Neural progenitor cell (in vitro differentiated cells): ENCODE data around the gene HDAC4. TPM values are rescaled to one million over a fixed set of nuclear protein-coding genes. Genes with fewer than 3 reads are reported as not detected.
A peak's percentile ranks its signal among the peaks of the same experiment; 100 is the strongest.

Experiments used
- DNase-seq: peaks from one replicate; pipeline ENCODE4 v3.0.0-alpha.2; 2016; ENCODE audit warnings: low spot score
- H2AFZ ChIP-seq: fragments of 200-600 bp; sonication (generic); replicated peaks from 2 replicates; pipeline ENCODE4 v1.6.1; 2016; ENCODE audit warnings: antibody characterized with exemption
- H3F3A ChIP-seq: fragments of 200-600 bp; sonication (generic); 2 replicates; pipeline ENCODE4 v1.6.1; 2016; ENCODE audit warnings: antibody characterized with exemption, low read depth
- H3K27ac ChIP-seq: fragments of 200-600 bp; sonication (generic); 2 replicates; pipeline ENCODE4 v1.5.1; 2016; ENCODE audit warnings: mild to moderate bottlenecking
- H3K27me3 ChIP-seq: fragments of 200-600 bp; sonication (generic); 2 replicates; pipeline ENCODE4 v1.6.1; 2016; ENCODE audit warnings: mild to moderate bottlenecking, moderate library complexity
- H3K36me3 ChIP-seq: fragments of 200-600 bp; sonication (generic); 2 replicates; pipeline ENCODE4 v1.5.1; 2016
- H3K4me1 ChIP-seq: fragments of 200-600 bp; sonication (generic); 2 replicates; pipeline ENCODE4 v1.6.1; 2016; ENCODE audit warnings: mixed run types
- H3K4me2 ChIP-seq: fragments of 200-600 bp; sonication (generic); 2 replicates; pipeline ENCODE4 v1.6.1; 2016
- H3K4me3 ChIP-seq: fragments of 200-600 bp; sonication (generic); 2 replicates; pipeline ENCODE4 v1.5.1; 2016
- H3K79me2 ChIP-seq: fragments of 200-600 bp; sonication (generic); 2 replicates; pipeline ENCODE4 v1.6.1; 2016; ENCODE audit warnings: low read depth
- H3K9ac ChIP-seq: fragments of 200-600 bp; sonication (generic); 2 replicates; pipeline ENCODE4 v1.6.1; 2016
- H3K9me3 ChIP-seq: fragments of 200-600 bp; sonication (generic); 2 replicates; pipeline ENCODE4 v1.5.1; 2016; ENCODE audit warnings: low read depth
- H4K20me1 ChIP-seq: fragments of 200-600 bp; sonication (generic); 2 replicates; pipeline ENCODE4 v1.6.1; 2016; ENCODE audit warnings: low read depth
- H3K27ac Mint-ChIP-seq: 3 replicates; pipeline ENCODE4 v1.8.0; 2021; ENCODE audit warnings: mixed read lengths
- H3K27me3 Mint-ChIP-seq: 2 replicates; pipeline ENCODE4 v1.8.0; 2022; ENCODE audit warnings: low read depth, mild to moderate bottlenecking, inconsistent platforms, moderate library complexity, mixed read lengths; ENCODE audit not compliant: insufficient read depth
- H3K36me3 Mint-ChIP-seq: 3 replicates; pipeline ENCODE4 v1.8.0; 2021; ENCODE audit warnings: mixed read lengths
- H3K4me1 Mint-ChIP-seq: 3 replicates; pipeline ENCODE4 v1.8.0; 2021; ENCODE audit warnings: mixed read lengths
- H3K4me3 Mint-ChIP-seq: 3 replicates; pipeline ENCODE4 v1.8.0; 2021; ENCODE audit warnings: mild to moderate bottlenecking, moderate library complexity, mixed read lengths
- H3K9me3 Mint-ChIP-seq: 3 replicates; pipeline ENCODE4 v1.8.0; 2020; ENCODE audit warnings: mixed read lengths
- EZH2 ChIP-seq: fragments of 200-600 bp; sonication (generic); IDR thresholded peaks from 2 replicates; pipeline ENCODE4 v1.6.1; 2017; ENCODE audit warnings: antibody characterized with exemption, mild to moderate bottlenecking, moderate library complexity
- EZH2phosphoT487 ChIP-seq: fragments of 200-600 bp; sonication (generic); IDR thresholded peaks from 2 replicates; pipeline ENCODE4 v1.6.1; 2017; ENCODE audit warnings: antibody characterized with exemption
- total RNA-seq: library from RNA; depleted of rRNA; stranded (reverse); fragments of >200 nt; gene quantifications from 2 replicates; pipeline ENCODE4 v1.2.3, GENCODE V29; 2015; ENCODE audit warnings: low replicate concordance
- TF ChIP-seq, protein P1 (sequence below): fragments of 200-600 bp; sonication (generic); IDR thresholded peaks from 2 replicates; pipeline ENCODE4 v1.5.1; 2017; ENCODE audit warnings: antibody characterized with exemption, mild to moderate bottlenecking

Gene HDAC4
- total RNA-seq, 1 donor from 2014 or later = 36.0 TPM

GRCh38 chr2:239113615-239114014 is 287.2 kb downstream of the HDAC4 start:
- H3K9ac ChIP-seq = no peak overlapping the region
- Mint-ChIP-seq H3K9me3 (no peaks in the 10 kb centered on the region), H3K4me1 (peaks cover 10% of the 10 kb centered on the region), H3K27ac (no peak overlapping the region), H3K27me3 (peaks cover 5% of the 10 kb centered on the region), H3K4me3 (no peak overlapping the region), H3K36me3 (peaks cover 5% of the 10 kb centered on the region)
- H3K4me3 ChIP-seq = no peak overlapping the region
- H2AFZ ChIP-seq = no peak overlapping the region
- no peaks in the 10 kb centered on the region for H3K9me3 ChIP-seq
- DNase-seq = no peak
- no peak overlapping the region for H3K4me2 ChIP-seq
- H3K27ac ChIP-seq = no peak overlapping the region
- H3F3A ChIP-seq = no peaks in the 10 kb centered on the region
- TF ChIP-seq EZH2 = no peak
- TF ChIP-seq, protein P1, sequence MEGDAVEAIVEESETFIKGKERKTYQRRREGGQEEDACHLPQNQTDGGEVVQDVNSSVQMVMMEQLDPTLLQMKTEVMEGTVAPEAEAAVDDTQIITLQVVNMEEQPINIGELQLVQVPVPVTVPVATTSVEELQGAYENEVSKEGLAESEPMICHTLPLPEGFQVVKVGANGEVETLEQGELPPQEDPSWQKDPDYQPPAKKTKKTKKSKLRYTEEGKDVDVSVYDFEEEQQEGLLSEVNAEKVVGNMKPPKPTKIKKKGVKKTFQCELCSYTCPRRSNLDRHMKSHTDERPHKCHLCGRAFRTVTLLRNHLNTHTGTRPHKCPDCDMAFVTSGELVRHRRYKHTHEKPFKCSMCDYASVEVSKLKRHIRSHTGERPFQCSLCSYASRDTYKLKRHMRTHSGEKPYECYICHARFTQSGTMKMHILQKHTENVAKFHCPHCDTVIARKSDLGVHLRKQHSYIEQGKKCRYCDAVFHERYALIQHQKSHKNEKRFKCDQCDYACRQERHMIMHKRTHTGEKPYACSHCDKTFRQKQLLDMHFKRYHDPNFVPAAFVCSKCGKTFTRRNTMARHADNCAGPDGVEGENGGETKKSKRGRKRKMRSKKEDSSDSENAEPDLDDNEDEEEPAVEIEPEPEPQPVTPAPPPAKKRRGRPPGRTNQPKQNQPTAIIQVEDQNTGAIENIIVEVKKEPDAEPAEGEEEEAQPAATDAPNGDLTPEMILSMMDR = no peak
- TF ChIP-seq EZH2phosphoT487 = no peak
- no peaks in the 10 kb centered on the region for H3K79me2 ChIP-seq
- H4K20me1 ChIP-seq = no peaks in the 10 kb centered on the region
- H3K4me1 ChIP-seq = no peaks in the 10 kb centered on the region
- H3K27me3 ChIP-seq = no peaks in the 10 kb centered on the region
- no peaks in the 10 kb centered on the region for H3K36me3 ChIP-seq

- Histone ChIP-seq H3K9me3 (no peaks in the 10 kb centered on the region), H3K4me3 (no peak overlapping the region), H3K4me1 (no peaks in the 10 kb centered on the region), H3K36me3 (no peaks in the 10 kb centered on the region), H4K20me1 (no peaks in the 10 kb centered on the region), H3K79me2 (no peaks in the 10 kb centered on the region), H3K9ac (no peak overlapping the region), H3K27me3 (no peaks in the 10 kb centered on the region), H3K27ac (no peak overlapping the region), H3K4me2 (no peak overlapping the region), H2AFZ (no peak overlapping the region), H3F3A (no peaks in the 10 kb centered on the region)
- no peak for DNase-seq
- TF ChIP-seq EZH2 (no peak), EZH2phosphoT487 (no peak)
- TF ChIP-seq, protein P1 = no peak
- no peak overlapping the region for H3K27ac Mint-ChIP-seq
- H3K9me3 Mint-ChIP-seq = no peaks in the 10 kb centered on the region
- H3K27me3 Mint-ChIP-seq = peaks cover 5% of the 10 kb centered on the region
- H3K4me1 Mint-ChIP-seq = peaks cover 10% of the 10 kb centered on the region
- no peak overlapping the region for H3K4me3 Mint-ChIP-seq
- peaks cover 5% of the 10 kb centered on the region for H3K36me3 Mint-ChIP-seq
Observed at GRCh38 chr2:239113171-239113570, 287.6 kb downstream of the HDAC4 start.

DNA sequence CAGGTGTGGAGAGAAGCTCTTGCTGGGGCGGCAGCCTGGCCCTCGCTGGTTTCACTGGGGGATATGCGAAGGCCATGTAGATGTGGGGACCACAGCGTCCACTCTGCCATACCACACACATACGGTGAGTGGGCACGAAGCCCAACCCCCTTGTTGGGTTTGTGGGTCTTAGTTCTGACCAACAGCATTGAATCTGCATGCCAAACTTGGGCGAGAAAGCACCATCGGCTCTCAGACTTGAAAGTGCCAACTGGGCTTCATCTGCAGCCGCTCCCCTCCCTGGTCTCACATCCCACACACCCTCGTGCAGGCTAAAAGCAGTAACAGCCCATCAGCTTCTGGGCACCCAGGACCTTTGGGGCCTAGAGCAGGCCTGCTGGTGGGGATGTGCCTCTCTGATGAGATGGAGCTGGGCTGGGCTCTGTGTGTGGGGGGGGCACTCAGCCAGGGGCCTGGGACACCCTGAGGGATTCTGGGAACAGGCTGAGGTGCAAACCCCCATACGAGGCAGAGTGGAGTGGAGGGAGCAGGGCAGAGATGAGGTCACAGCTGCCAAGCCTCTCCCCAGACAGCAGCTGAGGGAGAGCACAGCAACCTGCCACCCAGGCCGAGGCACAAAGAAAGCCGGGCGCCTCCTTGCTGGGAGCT is 288.6 kb downstream of the HDAC4 start:
- no peak for DNase-seq
- H3K4me2 ChIP-seq = no peak overlapping the region
- peak overlapping the region; percentile 17 for H3K27ac Mint-ChIP-seq
- H3K4me3 Mint-ChIP-seq = no peak overlapping the region
- no peaks in the 10 kb centered on the region for H3K79me2 ChIP-seq
- H3K9me3 Mint-ChIP-seq = no peaks in the 10 kb centered on the region
- no peaks in the 10 kb centered on the region for H4K20me1 ChIP-seq
- TF ChIP-seq EZH2 = no peak
- TF ChIP-seq, protein P1 = no peak
- TF ChIP-seq EZH2phosphoT487 = no peak
- H3K27ac ChIP-seq = no peak overlapping the region
- no peaks in the 10 kb centered on the region for H3K36me3 ChIP-seq
- H3K27me3 Mint-ChIP-seq = peaks cover 3% of the 10 kb centered on the region
- no peak overlapping the region for H3K9ac ChIP-seq
- peaks cover 5% of the 10 kb centered on the region for H3K36me3 Mint-ChIP-seq
- H3K9me3 ChIP-seq = no peaks in the 10 kb centered on the region
- no peaks in the 10 kb centered on the region for H3K27me3 ChIP-seq
- no peak overlapping the region for H3K4me3 ChIP-seq
- no peaks in the 10 kb centered on the region for H3F3A ChIP-seq
- H2AFZ ChIP-seq = no peak overlapping the region
- no peaks in the 10 kb centered on the region for H3K4me1 ChIP-seq
- H3K4me1 Mint-ChIP-seq = peaks cover 9% of the 10 kb centered on the region
